Measurements from ENCODE around the gene RAB11FIP2. TPM values are rescaled to one million over a fixed set of nuclear protein-coding genes. Genes with fewer than 3 reads are reported as not detected.

RAB11FIP2 gene
- total RNA-seq, 1 donor from 2014 or later = 12.8 TPM

DNA sequence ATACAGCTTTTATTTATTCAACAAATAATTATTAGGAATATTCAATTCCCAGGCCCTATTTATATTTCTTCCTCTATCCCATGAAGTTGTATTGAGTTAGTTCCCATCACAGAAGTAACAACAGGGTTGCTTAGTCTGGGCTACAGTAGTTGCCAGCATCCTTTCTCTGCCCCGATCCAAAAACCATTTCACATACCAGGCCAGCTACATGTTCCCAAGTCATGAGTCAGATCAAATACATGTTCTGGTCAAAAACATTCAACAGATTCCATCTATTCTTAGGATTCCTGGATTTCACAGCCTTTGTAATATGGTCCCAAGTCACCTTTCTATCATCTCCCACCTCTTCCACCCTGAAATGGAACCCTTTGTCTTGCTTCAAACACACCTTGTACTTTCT is 91.6 kb downstream of the RAB11FIP2 start:
- intact Hi-C loops (cut with DNase I) = no loop called here
- DNase-seq (ENCODE audit: missing footprints) (no peak), ATAC-seq (no peak)
